AG10803 (cell line): ENCODE data around the gene CACNB2.

Experiments used
- DNase-seq: peaks from one replicate; pipeline ENCODE4 v3.0.0; 2010; ENCODE audit warnings: low read depth
- H3K4me3 ChIP-seq: 2 replicates; pipeline ENCODE4 v1.5.1; 2011; ENCODE audit warnings: mild to moderate bottlenecking, low read length, control low read depth
- CTCF ChIP-seq: conservative IDR thresholded peaks from 2 replicates; pipeline ENCODE4 v1.5.1; 2011; ENCODE audit warnings: mild to moderate bottlenecking, low read length, control low read depth, inconsistent platforms

The CACNB2 gene

DNA sequence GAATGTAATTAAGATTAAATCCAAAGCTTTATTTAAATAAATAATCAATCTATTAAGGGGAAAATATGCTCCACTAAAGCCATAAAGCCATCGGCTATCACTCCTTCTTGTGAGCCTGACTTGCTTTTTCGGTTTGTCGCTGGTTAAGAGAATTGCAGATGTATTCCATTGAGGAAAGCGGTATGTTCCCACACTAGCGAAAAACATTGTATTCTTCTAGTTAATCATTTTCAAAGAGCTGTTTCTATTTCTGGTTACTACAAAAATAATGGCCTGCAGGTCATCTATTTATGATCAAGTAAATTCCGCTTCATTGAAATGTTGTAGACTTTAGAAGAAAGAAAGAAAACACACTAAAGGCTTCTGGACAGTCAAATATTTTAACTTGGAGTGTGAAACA is 173.4 kb downstream of the CACNB2 start:
- DNase-seq: no peak
- no peak overlapping the region for H3K4me3 ChIP-seq
- TF ChIP-seq CTCF: no peak

GRCh38 chr10:18319628-18320027 is 179.4 kb downstream of the CACNB2 start:
- TF ChIP-seq CTCF: no peak
- no peak for DNase-seq
- no peak overlapping the region for H3K4me3 ChIP-seq

- H3K4me3 ChIP-seq: no peak overlapping the region
- no peak for DNase-seq
- TF ChIP-seq CTCF: no peak
Measured at GRCh38 chr10:18321371-18321770, 181.1 kb downstream of the CACNB2 start.

GRCh38 chr10:18323916-18324315 is 183.7 kb downstream of the CACNB2 start:
- TF ChIP-seq CTCF: no peak
- DNase-seq: no peak
- no peak overlapping the region for H3K4me3 ChIP-seq

DNA sequence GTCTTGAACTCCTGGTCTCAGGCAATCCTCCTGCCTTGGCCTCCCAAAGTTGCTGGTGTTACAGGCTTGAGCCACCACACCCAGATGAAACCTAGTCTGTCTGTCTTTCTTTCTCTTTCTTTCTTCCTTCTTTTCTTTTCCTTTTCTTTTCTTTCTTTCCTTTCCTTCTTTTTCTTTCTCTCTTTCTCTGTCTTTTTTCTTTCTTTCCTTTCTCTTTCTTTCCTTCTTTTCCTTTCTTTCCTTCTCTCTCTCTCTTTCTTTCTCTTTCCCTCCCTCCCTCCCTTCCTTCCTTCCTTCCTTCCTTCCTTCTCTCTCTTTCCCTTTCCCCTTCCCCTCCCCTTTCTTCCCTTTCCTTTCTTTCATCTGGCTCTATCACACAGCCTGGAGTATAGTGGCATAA is 185.2 kb downstream of the CACNB2 start:
- no peak for DNase-seq
- H3K4me3 ChIP-seq: no peak overlapping the region
- no peak for TF ChIP-seq CTCF

DNA sequence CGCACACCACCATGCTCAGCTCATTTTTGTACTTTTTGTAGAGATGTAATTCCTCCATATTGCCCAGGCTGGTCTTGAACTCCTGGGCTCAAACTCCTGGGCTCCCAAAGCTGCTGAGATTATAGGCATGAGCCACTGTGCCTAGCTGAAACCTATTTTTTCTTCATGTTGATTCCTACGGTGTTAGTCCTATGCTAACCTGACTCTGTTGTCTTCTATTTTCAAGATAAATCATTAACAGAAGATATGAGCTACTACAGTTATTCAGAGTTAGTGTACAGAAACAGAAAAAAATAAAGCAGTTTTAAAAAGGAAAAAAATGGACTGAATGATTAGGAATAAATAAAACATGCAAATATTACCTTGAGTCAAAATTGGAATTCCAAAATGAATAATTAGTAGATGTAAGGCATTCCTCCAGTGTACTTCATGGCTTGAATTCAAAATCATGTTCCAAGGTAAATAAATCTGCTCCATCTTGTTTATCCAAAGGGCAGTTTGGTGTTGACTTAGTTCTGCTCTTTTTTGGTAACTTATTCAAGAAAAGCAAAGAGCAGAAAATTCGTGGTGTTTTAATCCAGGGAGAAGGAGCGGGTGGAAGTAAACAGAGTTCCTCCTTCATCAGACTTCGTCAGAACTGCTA is 185.8 kb downstream of the CACNB2 start:
- no peak for TF ChIP-seq CTCF
- DNase-seq: no peak
- no peak overlapping the region for H3K4me3 ChIP-seq

- DNase-seq: no peak
- no peak overlapping the region for H3K4me3 ChIP-seq
- no peak for TF ChIP-seq CTCF
Measured at GRCh38 chr10:18328941-18329340, 188.7 kb downstream of the CACNB2 start.
